ENCODE results near the gene MTFR1L.
A peak's percentile ranks its signal among the peaks of the same experiment; 100 is the strongest.
"Not testable (repeated sequence)": the region's sequence is repeated elsewhere in the genome, so short reads cannot be mapped to it uniquely, and the experiment has no call there.

MTFR1L gene

GRCh38 chr1:25829046-25829445, 9.3 kb downstream of the MTFR1L start:
- DNase-seq: no peak

GRCh38 chr1:25831569-25832196, 11.9 kb downstream of the MTFR1L start:
- DNase-seq: no peak

- DNase-seq: no peak
These were observed 12.7 kb downstream of the MTFR1L start for GRCh38 chr1:25832336-25833037.

GRCh38 chr1:25833158-25833557, 13.4 kb downstream of the MTFR1L start:
- no peak for DNase-seq

GRCh38 chr1:25834894-25835293, 15.1 kb downstream of the MTFR1L start:
- DNase-seq: no peak

GRCh38 chr1:25836695-25837094, 16.9 kb downstream of the MTFR1L start:
- DNase-seq: no peak

GRCh38 chr1:25837262-25837875, 17.6 kb downstream of the MTFR1L start:
- DNase-seq: no peak

GRCh38 chr1:25839808-25840207, 20.1 kb downstream of the MTFR1L start:
- DNase-seq: not testable (repeated sequence)

GRCh38 chr1:25843483-25843882, 23.7 kb downstream of the MTFR1L start:
- no peak for DNase-seq

GRCh38 chr1:25844536-25845337, 25.0 kb downstream of the MTFR1L start:
- no peak for DNase-seq

GRCh38 chr1:25845664-25846063, 25.9 kb downstream of the MTFR1L start:
- no peak for DNase-seq

GRCh38 chr1:25847929-25848328, 28.2 kb downstream of the MTFR1L start:
- no peak for DNase-seq

GRCh38 chr1:25848531-25848930, 28.8 kb downstream of the MTFR1L start:
- DNase-seq: no peak

- DNase-seq: no peak
These were observed 34.8 kb downstream of the MTFR1L start for GRCh38 chr1:25854554-25854953.

GRCh38 chr1:25856856-25857255, 37.1 kb downstream of the MTFR1L start:
- no peak for DNase-seq

GRCh38 chr1:25858494-25858893, 38.7 kb downstream of the MTFR1L start:
- no peak for DNase-seq

GRCh38 chr1:25858906-25859789, 39.4 kb downstream of the MTFR1L start, which contains the start of gene AUNIP:
TSS of gene AUNIP (minus strand) at chr1:25859457. CDS start at chr1:25859357, 100 bp downstream.
- peak; percentile 90 for DNase-seq

GRCh38 chr1:25861316-25862286, 41.8 kb downstream of the MTFR1L start:
- DNase-seq: no peak

- no peak for DNase-seq
These were observed 43.2 kb downstream of the MTFR1L start for GRCh38 chr1:25862785-25863485.

All from retina (tissue), 1 donor.